AG10803 (cell line): ENCODE data around the gene PPM1M.

Experiments
- DNase-seq: peaks from one replicate; pipeline ENCODE4 v3.0.0; 2010; ENCODE audit warnings: low read depth
- H3K4me3 ChIP-seq: 2 replicates; pipeline ENCODE4 v1.5.1; 2011; ENCODE audit warnings: mild to moderate bottlenecking, low read length, control low read depth
- CTCF ChIP-seq: conservative IDR thresholded peaks from 2 replicates; pipeline ENCODE4 v1.5.1; 2011; ENCODE audit warnings: mild to moderate bottlenecking, low read length, control low read depth, inconsistent platforms

The PPM1M gene

GRCh38 chr3:52208556-52208955, 37.0 kb upstream of the PPM1M start:
- DNase-seq: no peak
- no peak for TF ChIP-seq CTCF

GRCh38 chr3:52210037-52210436, 35.5 kb upstream of the PPM1M start:
- DNase-seq: no peak
- no peak for TF ChIP-seq CTCF
- H3K4me3 ChIP-seq: no peak overlapping the region

More at GRCh38 chr3:52208556-52208955, 37.0 kb upstream of the PPM1M start:
- no peak overlapping the region for H3K4me3 ChIP-seq

GRCh38 chr3:52210550-52211046, 35.0 kb upstream of the PPM1M start:
- no peak overlapping the region for H3K4me3 ChIP-seq
- peak; percentile 43 for DNase-seq
- no peak for TF ChIP-seq CTCF

GRCh38 chr3:52211268-52211891, 34.2 kb upstream of the PPM1M start:
- no peak overlapping the region for H3K4me3 ChIP-seq
- TF ChIP-seq CTCF: no peak
- DNase-seq: no peak

GRCh38 chr3:52213005-52213404, 32.6 kb upstream of the PPM1M start:
- DNase-seq: no peak
- TF ChIP-seq CTCF: no peak

GRCh38 chr3:52213901-52214300, 31.7 kb upstream of the PPM1M start:
- no peak overlapping the region for H3K4me3 ChIP-seq
- no peak for TF ChIP-seq CTCF
- peak; percentile 71 for DNase-seq

More at GRCh38 chr3:52213005-52213404, 32.6 kb upstream of the PPM1M start:
- no peak overlapping the region for H3K4me3 ChIP-seq

- no peak for DNase-seq
- TF ChIP-seq CTCF: no peak
- no peak overlapping the region for H3K4me3 ChIP-seq
These were observed 30.2 kb upstream of the PPM1M start for GRCh38 chr3:52215351-52215750.
